Measurements from ENCODE around the gene CIZ1. TPM values are rescaled to one million over a fixed set of nuclear protein-coding genes. Genes with fewer than 3 reads are reported as not detected.

Gene CIZ1
- total RNA-seq, 1 donor from 2014 or later, result 142 TPM

DNA sequence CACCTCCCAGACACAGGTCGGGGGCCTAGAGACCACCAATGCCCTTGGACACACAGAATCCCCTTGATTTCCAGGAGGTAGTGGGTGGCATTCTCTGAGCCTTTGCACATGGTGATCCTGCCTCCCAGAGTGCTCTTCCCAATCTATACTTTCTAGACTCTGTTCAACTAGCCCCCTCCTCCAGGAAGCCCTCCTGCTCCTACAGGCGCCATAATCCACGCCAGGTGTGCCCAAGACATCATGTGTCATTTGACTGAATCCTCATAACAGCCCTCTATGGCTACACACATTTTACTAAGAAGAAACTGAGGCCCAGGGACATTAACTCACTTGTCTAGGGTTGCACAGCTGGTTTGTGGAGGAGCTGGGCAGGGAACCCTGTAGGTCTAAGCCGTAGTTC is 24.2 kb downstream of the CIZ1 start:
- Mint-ChIP-seq H3K27me3 (no peaks in the 10 kb centered on the region), H3K9me3 (no peaks in the 10 kb centered on the region), H3K27ac (no peak overlapping the region), H3K4me1 (peaks cover 8% of the 10 kb centered on the region), H3K4me3 (no peak overlapping the region), H3K36me3 (ENCODE audit: low read depth) (peaks cover 39% of the 10 kb centered on the region)
- intact Hi-C loops (cut with micrococcal nuclease), result no loop called here
- no peak for DNase-seq

DNA sequence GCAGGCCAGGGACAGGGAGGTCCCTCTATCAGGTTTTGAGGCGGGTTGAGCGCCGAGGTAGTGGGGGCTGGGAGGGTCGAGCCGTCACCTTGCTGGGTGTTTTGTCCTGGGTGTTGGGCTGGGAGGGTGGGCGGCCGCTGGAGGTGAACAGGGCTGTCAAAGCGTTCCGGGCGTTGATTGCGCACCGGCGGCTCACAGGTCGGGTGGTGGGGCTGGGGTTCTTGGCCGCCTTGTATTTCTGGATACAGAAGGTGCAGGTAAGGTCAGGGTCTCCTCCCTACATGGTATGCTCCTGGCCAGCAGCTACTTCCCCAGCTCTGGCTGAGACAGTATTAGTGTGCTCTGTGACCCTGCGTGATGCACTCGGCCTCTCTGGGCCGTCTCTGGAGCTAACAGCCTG is 25.2 kb downstream of the CIZ1 start:
- no peaks in the 10 kb centered on the region for H3K9me3 Mint-ChIP-seq
- no peaks in the 10 kb centered on the region for H3K27me3 Mint-ChIP-seq
- H3K27ac Mint-ChIP-seq, result no peak overlapping the region
- no peak for DNase-seq
- peaks cover 16% of the 10 kb centered on the region for H3K4me1 Mint-ChIP-seq
- intact Hi-C loops (cut with micrococcal nuclease), result no loop called here
- peaks cover 43% of the 10 kb centered on the region for H3K36me3 Mint-ChIP-seq (ENCODE audit: low read depth)
- no peak overlapping the region for H3K4me3 Mint-ChIP-seq

GRCh38 chr9:128164307-128164885 is 27.0 kb downstream of the CIZ1 start:
- H3K36me3 Mint-ChIP-seq (ENCODE audit: low read depth), result peaks cover 39% of the 10 kb centered on the region
- DNase-seq, result no peak
- H3K27ac Mint-ChIP-seq, result no peak overlapping the region
- no peak overlapping the region for H3K4me3 Mint-ChIP-seq
- H3K27me3 Mint-ChIP-seq, result no peaks in the 10 kb centered on the region
- H3K4me1 Mint-ChIP-seq, result peaks cover 23% of the 10 kb centered on the region
- H3K9me3 Mint-ChIP-seq, result no peaks in the 10 kb centered on the region
- intact Hi-C loops (cut with micrococcal nuclease), result no loop called here

- DNase-seq, result no peak
- intact Hi-C loops (cut with micrococcal nuclease), result no loop called here
- Mint-ChIP-seq H3K4me1 (peaks cover 25% of the 10 kb centered on the region), H3K9me3 (no peaks in the 10 kb centered on the region), H3K27me3 (no peaks in the 10 kb centered on the region), H3K4me3 (no peak overlapping the region), H3K27ac (no peak overlapping the region), H3K36me3 (ENCODE audit: low read depth) (peaks cover 34% of the 10 kb centered on the region)
Measured at GRCh38 chr9:128163523-128164306, 27.7 kb downstream of the CIZ1 start.

DNA sequence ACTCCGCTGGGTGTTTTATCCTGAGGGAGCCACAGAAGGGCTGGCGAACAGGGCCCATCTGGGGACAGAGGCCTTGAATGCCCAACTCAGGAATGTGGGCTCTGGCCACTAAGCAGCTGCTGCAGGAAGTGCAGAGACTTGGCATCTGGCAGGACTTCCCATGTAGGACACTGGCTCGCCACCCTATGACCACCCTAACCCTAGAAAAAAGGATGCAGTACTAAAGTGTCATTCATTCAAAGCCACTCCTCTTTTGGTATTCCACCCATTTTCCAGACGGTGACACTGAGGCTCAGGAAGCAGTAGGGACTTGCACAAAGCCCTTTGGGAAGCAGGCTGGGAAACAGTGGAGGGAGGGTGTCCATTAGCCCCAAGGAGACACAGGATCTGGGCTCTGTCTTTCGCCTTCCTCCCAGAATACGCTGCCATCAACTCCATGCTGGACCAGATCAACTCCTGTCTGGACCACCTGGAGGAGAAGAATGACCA is 28.3 kb downstream of the CIZ1 start:
- DNase-seq, result no peak
- H3K4me3 Mint-ChIP-seq, result no peak overlapping the region
- H3K27me3 Mint-ChIP-seq, result no peaks in the 10 kb centered on the region
- no peak overlapping the region for H3K27ac Mint-ChIP-seq
- peaks cover 31% of the 10 kb centered on the region for H3K36me3 Mint-ChIP-seq (ENCODE audit: low read depth)
- no peaks in the 10 kb centered on the region for H3K9me3 Mint-ChIP-seq
- intact Hi-C loops (cut with micrococcal nuclease), result no loop called here
- peaks cover 23% of the 10 kb centered on the region for H3K4me1 Mint-ChIP-seq

DNA sequence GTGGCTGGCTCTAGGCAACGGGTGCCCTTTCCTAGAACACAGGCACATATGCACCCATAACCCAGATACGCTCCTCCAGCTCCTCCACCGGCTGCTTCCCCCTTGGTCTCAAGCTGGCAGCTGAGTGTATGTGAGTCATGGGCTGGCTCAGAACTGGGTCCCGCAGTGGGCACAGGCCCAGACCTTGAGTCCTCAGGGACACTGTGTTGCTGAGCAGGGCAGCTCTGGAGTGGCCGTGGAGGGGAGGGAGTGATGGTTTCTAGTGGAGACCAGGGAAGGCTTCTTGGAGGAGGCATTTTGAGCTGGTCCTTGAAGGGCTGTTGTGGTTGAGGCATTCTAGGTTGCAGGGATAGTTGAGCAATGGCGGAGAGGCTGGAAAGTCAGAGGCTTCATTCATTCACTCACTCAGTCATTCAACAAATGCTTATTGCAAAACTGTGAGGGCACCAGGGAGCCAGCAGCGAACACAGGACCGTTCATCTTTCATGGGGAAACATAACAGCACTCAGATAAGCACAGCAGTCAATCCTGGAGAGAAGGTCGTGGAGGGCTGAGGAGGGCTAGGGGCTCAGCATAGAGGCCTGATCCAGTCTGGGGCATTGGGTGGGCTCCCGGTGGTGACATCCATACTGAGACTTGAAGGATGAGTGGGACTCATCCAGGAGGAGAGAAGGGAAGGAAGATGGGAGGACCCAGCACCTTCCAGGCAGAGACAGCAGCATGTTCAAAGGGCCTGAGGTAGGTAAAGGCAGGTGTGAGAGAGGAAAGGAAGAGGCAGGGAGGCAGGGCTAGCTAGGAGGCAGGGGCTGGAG is 29.0 kb downstream of the CIZ1 start:
- intact Hi-C loops (cut with micrococcal nuclease), result no loop called here
- Mint-ChIP-seq H3K4me3 (peak overlapping the region; percentile 83), H3K36me3 (ENCODE audit: low read depth) (peaks cover 31% of the 10 kb centered on the region), H3K9me3 (no peaks in the 10 kb centered on the region), H3K27ac (no peak overlapping the region), H3K27me3 (no peaks in the 10 kb centered on the region), H3K4me1 (peaks cover 23% of the 10 kb centered on the region)
- no peak for DNase-seq

DNA sequence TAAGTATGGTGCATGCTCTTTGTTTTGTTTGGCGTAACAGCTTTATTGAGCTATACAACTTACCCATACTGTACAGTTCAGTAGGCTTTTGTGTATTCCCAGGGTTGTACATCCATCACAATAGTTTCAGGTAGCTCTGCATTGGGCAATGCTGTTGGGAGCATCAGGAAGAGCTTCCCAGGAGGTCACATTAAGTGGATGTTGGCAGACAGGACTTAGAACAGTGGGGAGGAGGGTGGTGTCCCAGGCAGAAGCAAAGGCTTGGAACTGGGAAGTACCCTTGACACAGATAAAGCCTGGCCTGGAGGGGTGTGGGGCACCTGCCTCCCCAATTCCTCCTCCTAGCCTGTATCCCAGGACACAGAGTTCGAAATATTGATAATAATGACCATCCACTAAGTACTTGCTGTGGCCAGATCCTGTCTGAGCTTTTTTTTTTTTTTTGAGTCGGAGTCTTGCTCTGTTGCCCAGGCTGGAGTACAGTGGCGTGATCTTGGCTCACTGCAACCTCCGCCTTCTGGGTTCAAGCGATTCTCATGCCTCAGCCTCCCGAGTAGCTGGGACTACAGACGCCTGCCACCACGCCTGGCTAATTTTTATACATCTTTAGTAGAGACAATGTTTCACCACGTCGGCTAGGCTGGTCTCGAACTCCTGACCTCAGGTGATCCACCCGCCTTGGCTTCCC is 30.0 kb downstream of the CIZ1 start:
- DNase-seq, result no peak
- Mint-ChIP-seq H3K9me3 (no peaks in the 10 kb centered on the region), H3K4me1 (peaks cover 23% of the 10 kb centered on the region), H3K4me3 (peak overlapping the region; percentile 83), H3K27me3 (no peaks in the 10 kb centered on the region), H3K36me3 (ENCODE audit: low read depth) (peaks cover 24% of the 10 kb centered on the region), H3K27ac (peak overlapping the region; percentile 91)
- intact Hi-C loops (cut with micrococcal nuclease), result loop anchor here (2.0 kb wide), 1 partner anchor 161 kb away; the partner anchor contains the start of genes COQ4 and TRUB2

GRCh38 chr9:128160603-128160987 is 30.8 kb downstream of the CIZ1 start:
- H3K27ac Mint-ChIP-seq, result peak overlapping the region; percentile 91
- H3K36me3 Mint-ChIP-seq (ENCODE audit: low read depth), result peaks cover 18% of the 10 kb centered on the region
- peak; percentile 81 for DNase-seq
- intact Hi-C loops (cut with micrococcal nuclease), result loop anchor here (1.0 to 2.0 kb wide), 3 partner anchors 32 to 211 kb away; partner anchors contain the start of genes COQ4, TRUB2 and URM1
- no peaks in the 10 kb centered on the region for H3K27me3 Mint-ChIP-seq
- no peaks in the 10 kb centered on the region for H3K9me3 Mint-ChIP-seq
- peaks cover 23% of the 10 kb centered on the region for H3K4me1 Mint-ChIP-seq
- H3K4me3 Mint-ChIP-seq, result peak overlapping the region; percentile 83

GRCh38 chr9:128159784-128160602 is 31.4 kb downstream of the CIZ1 start, which contains the start of gene BBLN:
TSS of gene BBLN (plus strand) at chr9:128160265. CDS start at chr9:128160408, 143 bp downstream.
- H3K27me3 Mint-ChIP-seq, result no peaks in the 10 kb centered on the region
- peaks cover 17% of the 10 kb centered on the region for H3K36me3 Mint-ChIP-seq (ENCODE audit: low read depth)
- H3K4me1 Mint-ChIP-seq, result peaks cover 23% of the 10 kb centered on the region
- intact Hi-C loops (cut with micrococcal nuclease), result loop anchor here (1.0 to 2.0 kb wide), 3 partner anchors 32 to 211 kb away; partner anchors contain the start of genes COQ4, TRUB2 and URM1
- peak; percentile 98 for DNase-seq
- no peaks in the 10 kb centered on the region for H3K9me3 Mint-ChIP-seq
- peak within 1 kb of the TSS; percentile 91 for H3K27ac Mint-ChIP-seq
- H3K4me3 Mint-ChIP-seq, result peak within 1 kb of the TSS; percentile 83

DNA sequence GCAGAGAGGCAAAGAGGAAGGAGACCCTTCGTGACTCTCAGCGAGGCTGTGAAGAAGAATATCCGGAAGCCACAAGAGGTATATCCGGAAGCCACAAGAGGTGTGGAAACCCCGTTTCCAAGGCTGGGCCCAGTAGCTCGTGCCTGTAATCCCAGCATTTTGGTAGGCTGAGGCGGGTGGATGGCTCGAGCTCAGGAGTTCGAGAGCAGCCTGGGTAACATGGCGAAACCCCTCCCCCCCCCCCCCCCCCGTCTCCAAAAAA is 31.9 kb downstream of the CIZ1 start:
- peak; percentile 91 for DNase-seq
- Mint-ChIP-seq H3K4me1 (peaks cover 23% of the 10 kb centered on the region), H3K36me3 (ENCODE audit: low read depth) (peaks cover 16% of the 10 kb centered on the region), H3K27ac (peak overlapping the region; percentile 91), H3K27me3 (no peaks in the 10 kb centered on the region), H3K9me3 (no peaks in the 10 kb centered on the region), H3K4me3 (peak overlapping the region; percentile 83)
- intact Hi-C loops (cut with micrococcal nuclease), result no loop called here

GRCh38 chr9:128155736-128156500 is 35.5 kb downstream of the CIZ1 start:
- Mint-ChIP-seq H3K9me3 (no peaks in the 10 kb centered on the region), H3K36me3 (ENCODE audit: low read depth) (no peaks in the 10 kb centered on the region), H3K27me3 (no peaks in the 10 kb centered on the region), H3K27ac (no peak overlapping the region), H3K4me1 (peaks cover 7% of the 10 kb centered on the region), H3K4me3 (no peak overlapping the region)
- intact Hi-C loops (cut with micrococcal nuclease), result no loop called here
- DNase-seq, result no peak

- peaks cover 3% of the 10 kb centered on the region for H3K4me1 Mint-ChIP-seq
- intact Hi-C loops (cut with micrococcal nuclease), result no loop called here
- no peak for DNase-seq
- H3K9me3 Mint-ChIP-seq, result no peaks in the 10 kb centered on the region
- H3K27ac Mint-ChIP-seq, result no peak overlapping the region
- H3K27me3 Mint-ChIP-seq, result no peaks in the 10 kb centered on the region
- no peaks in the 10 kb centered on the region for H3K36me3 Mint-ChIP-seq (ENCODE audit: low read depth)
- H3K4me3 Mint-ChIP-seq, result no peak overlapping the region
Measured at GRCh38 chr9:128153947-128154695, 37.3 kb downstream of the CIZ1 start.

Measured in activated CD4-positive, alpha-beta T cell treated with anti-CD3 and anti-CD28 coated beads, Interleukin-2, amount 10 ng/mL, durations not matched to agents 24 days and 14 days (primary cell).